H1 (cell line): ENCODE results near the gene VCPKMT.

Experiments
- CREB1 ChIP-seq: IDR thresholded peaks from 2 replicates; pipeline ENCODE4 v1.6.1; 2012; ENCODE audit warnings: inconsistent platforms
- FOSL1 ChIP-seq: IDR thresholded peaks from 2 replicates; pipeline ENCODE4 v1.6.1; 2011; ENCODE audit warnings: mild to moderate bottlenecking, low read depth, low read length, moderate library complexity; ENCODE audit not compliant: insufficient read depth
- JUN ChIP-seq: IDR thresholded peaks from 2 replicates; pipeline ENCODE4 v1.6.1; 2011; ENCODE audit warnings: low read depth, mild to moderate bottlenecking, improper control_type of control experiment, low read length
- KDM5A ChIP-seq: fragments of 200-600 bp; IDR thresholded peaks from 2 replicates; pipeline ENCODE4 v1.7.1; 2012; ENCODE audit warnings: mild to moderate bottlenecking, low read length, inconsistent platforms, mixed read lengths
- POLR2A ChIP-seq, 2 experiments: IDR thresholded peaks; 1 replicate in 1 of 2; 2 replicates in 1 of 2; pipeline ENCODE4 v1.6.1; 2011; ENCODE audit warnings: low read depth in 2 of 2, low read length in 2 of 2, mild to moderate bottlenecking in 2 of 2; ENCODE audit errors: control extremely low read depth in 1 of 2
- USF2 ChIP-seq: IDR thresholded peaks from 2 replicates; pipeline ENCODE4 v1.6.1; 2011; ENCODE audit warnings: low read length, improper control_type of control experiment
- TF ChIP-seq, protein P1 (sequence below), 3 experiments: IDR thresholded peaks; 1 replicate in 2 of 3; 2 replicates in 1 of 3; pipeline versions ENCODE4 v1.5.1 to v1.6.1; 2011; ENCODE audit warnings: low read length in 3 of 3, mild to moderate bottlenecking in 3 of 3, inconsistent platforms in 2 of 3, low read depth in 1 of 3, moderate library complexity in 1 of 3; ENCODE audit not compliant: insufficient read depth in 1 of 3; ENCODE audit errors: control extremely low read depth in 1 of 3
- TF ChIP-seq, protein P2 (sequence below): IDR thresholded peaks from 2 replicates; pipeline ENCODE4 v1.6.1; 2012; ENCODE audit warnings: inconsistent platforms
- TF ChIP-seq, protein P3 (sequence below): IDR thresholded peaks from 2 replicates; pipeline ENCODE4 v1.6.1; 2012; ENCODE audit warnings: inconsistent platforms
- TF ChIP-seq, protein P4 (sequence below): IDR thresholded peaks from 2 replicates; pipeline ENCODE4 v1.6.1; 2011; ENCODE audit warnings: low read depth, mild to moderate bottlenecking, low read length; ENCODE audit not compliant: insufficient read depth

DNA sequence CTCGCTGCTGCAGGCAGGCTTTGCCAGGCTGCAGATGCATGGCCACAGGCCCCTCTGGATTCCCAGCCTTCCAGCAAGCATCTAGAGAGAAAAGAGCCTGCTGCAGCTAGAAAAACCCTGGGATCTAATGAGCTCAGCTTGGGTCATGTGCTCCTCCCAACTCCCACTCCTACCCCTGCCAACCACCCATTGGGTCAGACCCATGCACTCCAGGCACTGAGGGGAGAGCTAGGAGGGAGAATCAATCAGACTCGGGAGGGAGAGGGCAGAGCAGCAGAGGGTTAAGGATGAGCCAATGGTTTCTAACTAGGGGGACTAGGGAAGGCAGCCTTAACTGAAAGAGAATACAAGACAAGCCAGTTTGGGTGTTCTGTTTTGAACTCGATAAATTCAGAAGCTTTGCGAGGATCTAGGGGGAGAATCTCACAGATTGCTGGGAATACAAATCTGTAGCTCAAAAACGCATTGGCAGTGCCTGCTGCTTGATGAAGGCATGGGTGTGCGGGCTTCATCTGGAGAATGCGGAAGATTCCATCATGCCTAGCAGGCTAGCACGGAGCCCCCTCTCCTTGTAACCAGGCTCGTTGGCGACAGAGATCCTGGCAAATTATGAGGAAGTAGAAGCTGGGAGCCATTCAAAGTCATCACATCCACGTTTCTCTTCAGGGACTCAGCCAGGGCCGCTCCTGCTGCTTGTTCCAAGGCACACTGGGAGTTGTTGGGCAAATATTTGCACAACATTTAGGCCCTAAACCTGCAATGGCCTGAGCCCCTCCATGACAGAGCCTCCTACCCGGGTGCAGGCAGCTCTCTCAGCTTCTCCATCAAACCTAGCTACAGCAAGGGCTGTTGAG is 56.4 kb downstream of the VCPKMT start:
- TF ChIP-seq, protein P1, sequence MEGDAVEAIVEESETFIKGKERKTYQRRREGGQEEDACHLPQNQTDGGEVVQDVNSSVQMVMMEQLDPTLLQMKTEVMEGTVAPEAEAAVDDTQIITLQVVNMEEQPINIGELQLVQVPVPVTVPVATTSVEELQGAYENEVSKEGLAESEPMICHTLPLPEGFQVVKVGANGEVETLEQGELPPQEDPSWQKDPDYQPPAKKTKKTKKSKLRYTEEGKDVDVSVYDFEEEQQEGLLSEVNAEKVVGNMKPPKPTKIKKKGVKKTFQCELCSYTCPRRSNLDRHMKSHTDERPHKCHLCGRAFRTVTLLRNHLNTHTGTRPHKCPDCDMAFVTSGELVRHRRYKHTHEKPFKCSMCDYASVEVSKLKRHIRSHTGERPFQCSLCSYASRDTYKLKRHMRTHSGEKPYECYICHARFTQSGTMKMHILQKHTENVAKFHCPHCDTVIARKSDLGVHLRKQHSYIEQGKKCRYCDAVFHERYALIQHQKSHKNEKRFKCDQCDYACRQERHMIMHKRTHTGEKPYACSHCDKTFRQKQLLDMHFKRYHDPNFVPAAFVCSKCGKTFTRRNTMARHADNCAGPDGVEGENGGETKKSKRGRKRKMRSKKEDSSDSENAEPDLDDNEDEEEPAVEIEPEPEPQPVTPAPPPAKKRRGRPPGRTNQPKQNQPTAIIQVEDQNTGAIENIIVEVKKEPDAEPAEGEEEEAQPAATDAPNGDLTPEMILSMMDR (IDR thresholded peaks at IDR 0.05; ENCODE audit: control extremely low read depth in 1 of 3, insufficient read depth in 1 of 3, low read depth in 1 of 3, low read length in 3 of 3), result no peak
- TF ChIP-seq FOSL1 (no peak), JUN (no peak), POLR2A (IDR thresholded peaks at IDR 0.05; ENCODE audit: control extremely low read depth in 1 of 2, low read depth in 2 of 2, low read length in 2 of 2) (no peak), USF2 (no peak), KDM5A (no peak), CREB1 (no peak)
- TF ChIP-seq, protein P2, sequence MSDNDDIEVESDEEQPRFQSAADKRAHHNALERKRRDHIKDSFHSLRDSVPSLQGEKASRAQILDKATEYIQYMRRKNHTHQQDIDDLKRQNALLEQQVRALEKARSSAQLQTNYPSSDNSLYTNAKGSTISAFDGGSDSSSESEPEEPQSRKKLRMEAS, result no peak
- TF ChIP-seq, protein P3, sequence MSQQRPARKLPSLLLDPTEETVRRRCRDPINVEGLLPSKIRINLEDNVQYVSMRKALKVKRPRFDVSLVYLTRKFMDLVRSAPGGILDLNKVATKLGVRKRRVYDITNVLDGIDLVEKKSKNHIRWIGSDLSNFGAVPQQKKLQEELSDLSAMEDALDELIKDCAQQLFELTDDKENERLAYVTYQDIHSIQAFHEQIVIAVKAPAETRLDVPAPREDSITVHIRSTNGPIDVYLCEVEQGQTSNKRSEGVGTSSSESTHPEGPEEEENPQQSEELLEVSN, result no peak
- TF ChIP-seq, protein P4, sequence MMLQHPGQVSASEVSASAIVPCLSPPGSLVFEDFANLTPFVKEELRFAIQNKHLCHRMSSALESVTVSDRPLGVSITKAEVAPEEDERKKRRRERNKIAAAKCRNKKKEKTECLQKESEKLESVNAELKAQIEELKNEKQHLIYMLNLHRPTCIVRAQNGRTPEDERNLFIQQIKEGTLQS, result no peak
